Endothelial cell of umbilical vein (primary cell): Measurements from ENCODE around the gene PEAR1. TPM values are rescaled to one million over a fixed set of nuclear protein-coding genes. Genes with fewer than 3 reads are reported as not detected.

Experiments used
- BruUV-seq: library from RNA; stranded (reverse); fragments of 400-500 nt; replicated peaks from 2 replicates; lab custom pipeline; 2021; lab: Mats Ljungman, UMichigan
- CTCF ChIA-PET: fragments of 300-600, 350-600 bp; sonication (Branson Sonifier 250); formaldehyde crosslinking; loops from one replicate; lab custom pipeline; 2021; ENCODE audit warnings: antibody characterized with exemption, inconsistent platforms; lab: Charles Lee
- POLR2A ChIA-PET: fragments of 300-600, 350-600 bp; sonication (Branson Sonifier 250); formaldehyde crosslinking; loops from one replicate; lab custom pipeline; 2021; ENCODE audit warnings: antibody characterized with exemption, inconsistent platforms; lab: Charles Lee
- DNase-seq: peaks from one replicate; pipeline ENCODE4 v3.0.0-alpha.2; 2011; ENCODE audit warnings: low read depth, low spot score
- FAIRE-seq: peaks from 2 replicates; lab custom pipeline; 2011; peaks lifted over from hg19 to GRCh38; lab: Jason Lieb, UNC
- H2AFZ ChIP-seq: 2 replicates; pipeline ENCODE4 v1.6.0; 2012; ENCODE audit warnings: low read depth, low read length, control low read depth, inconsistent platforms
- H3K27ac ChIP-seq: 2 replicates; pipeline ENCODE4 v1.5.1; 2011; ENCODE audit warnings: low read depth, mild to moderate bottlenecking, control low read depth, low read length, moderate library complexity; ENCODE audit not compliant: insufficient read depth
- H3K27me3 ChIP-seq, 2 experiments: 2 replicates each; pipeline versions ENCODE4 v1.6.0 to v1.6.1; 2011; ENCODE audit warnings: low read length in 2 of 2, mixed read lengths in 1 of 2; ENCODE audit not compliant: control insufficient read depth in 2 of 2, insufficient read depth in 2 of 2
- H3K36me3 ChIP-seq, 2 experiments: 2 replicates in 1 of 2; 3 replicates in 1 of 2; pipeline ENCODE4 v1.5.1; 2011; ENCODE audit warnings: low read length in 2 of 2, mild to moderate bottlenecking in 1 of 2, moderate library complexity in 1 of 2; ENCODE audit not compliant: control insufficient read depth in 2 of 2, insufficient read depth in 2 of 2; ENCODE audit errors: extremely low read depth in 1 of 2
- H3K4me1 ChIP-seq: 3 replicates; pipeline ENCODE4 v1.5.1; 2011; ENCODE audit warnings: mild to moderate bottlenecking, low read length; ENCODE audit not compliant: control insufficient read depth, insufficient read depth; ENCODE audit errors: extremely low read depth
- H3K4me2 ChIP-seq: 2 replicates; pipeline ENCODE4 v1.6.1; 2011; ENCODE audit warnings: low read length, control low read depth, mixed read lengths; ENCODE audit not compliant: insufficient read depth
- H3K4me3 ChIP-seq, 3 experiments: fragments of 200-600 bp in 1 of 3; sonication (generic), shearing (Covaris generic) in 1 of 3; replicated peaks in 1 of 3; 2 replicates each; pipeline ENCODE4 v1.5.1; 2011 to 2016; ENCODE audit warnings: control low read depth in 3 of 3, low read length in 3 of 3, mild to moderate bottlenecking in 2 of 3, inconsistent platforms in 1 of 3, low read depth in 1 of 3, moderate library complexity in 1 of 3; ENCODE audit not compliant: insufficient read depth in 1 of 3
- H3K79me2 ChIP-seq: 2 replicates; pipeline ENCODE4 v1.6.0; 2012; ENCODE audit warnings: low read length, inconsistent platforms; ENCODE audit not compliant: control insufficient read depth, insufficient read depth
- H3K9ac ChIP-seq: replicated peaks from 2 replicates; pipeline ENCODE3; 2011; ENCODE audit warnings: low read length, control low read depth; ENCODE audit not compliant: insufficient read depth; ENCODE audit errors: extremely low read depth
- H3K9me1 ChIP-seq: replicated peaks from 3 replicates; pipeline ENCODE4 v1.6.0; 2011; ENCODE audit warnings: mild to moderate bottlenecking, low read length; ENCODE audit not compliant: control insufficient read depth, insufficient read depth; ENCODE audit errors: extremely low read depth
- H3K9me3 ChIP-seq: replicated peaks from 2 replicates; pipeline ENCODE4 v1.5.1; 2012; ENCODE audit warnings: low read length, inconsistent platforms; ENCODE audit not compliant: control insufficient read depth, insufficient read depth
- H4K20me1 ChIP-seq: replicated peaks from 2 replicates; pipeline ENCODE3; 2011; ENCODE audit warnings: mild to moderate bottlenecking, low read length; ENCODE audit not compliant: control insufficient read depth, insufficient read depth; ENCODE audit errors: extremely low read depth
- EZH2 ChIP-seq: IDR thresholded peaks from 2 replicates; pipeline ENCODE4 v1.6.1; 2012; ENCODE audit warnings: borderline replicate concordance, low read depth, mild to moderate bottlenecking, moderate library complexity, low read length, inconsistent platforms; ENCODE audit not compliant: severe bottlenecking
- FOS ChIP-seq: IDR thresholded peaks from 2 replicates; pipeline ENCODE4 v1.6.1; 2011; ENCODE audit warnings: mild to moderate bottlenecking, low read length, moderate library complexity, borderline replicate concordance; ENCODE audit not compliant: insufficient read depth
- GATA2 ChIP-seq: IDR thresholded peaks from 2 replicates; pipeline ENCODE4 v1.7.0; 2011; ENCODE audit warnings: low read depth, mild to moderate bottlenecking, moderate library complexity, mixed read lengths, low read length; ENCODE audit not compliant: insufficient read length, insufficient read depth
- JUN ChIP-seq: IDR thresholded peaks from 2 replicates; pipeline ENCODE4 v1.6.1; 2011; ENCODE audit warnings: borderline replicate concordance, low read depth; ENCODE audit not compliant: insufficient read length, insufficient read depth
- MAX ChIP-seq: IDR thresholded peaks from 2 replicates; pipeline ENCODE4 v1.6.1; 2011; ENCODE audit not compliant: insufficient read depth, insufficient read length
- MYC ChIP-seq: IDR thresholded peaks from one replicate; pipeline ENCODE4 v1.6.1; 2011; ENCODE audit warnings: mild to moderate bottlenecking, low read depth, low read length
- POLR2A ChIP-seq: IDR thresholded peaks from 2 replicates; pipeline ENCODE4 v1.6.1; 2012; ENCODE audit warnings: low read depth, mild to moderate bottlenecking, control low read depth, low read length
- POLR2AphosphoS5 ChIP-seq: IDR thresholded peaks from 2 replicates; pipeline ENCODE4 v1.6.1; 2012; ENCODE audit warnings: low read depth, mild to moderate bottlenecking, control low read depth, low read length, moderate library complexity; ENCODE audit not compliant: insufficient read depth
- dilution Hi-C: fragments of 300-500 bp; cut with MboI; formaldehyde crosslinking; loops from one replicate; pipeline ENCODE4 v1.15.0; 2019; ENCODE audit warnings: low sequenced_read_pairs; ENCODE audit not compliant: extremely low pct_ligation_motif_present
- intact Hi-C: fragments of 100-400 bp; cut with micrococcal nuclease; formaldehyde crosslinking; loops from one replicate; pipeline ENCODE4 v1.10.0; 2022
- polyA plus RNA-seq, 4 experiments: library from polyadenylated mRNA; depleted of rRNA in 3 of 4; stranded (reverse) in 3 of 4; unstranded in 1 of 4; fragments of >200 nt; gene quantifications; 2 replicates each; pipeline versions ENCODE4 v1.2.1 to v1.2.3, GENCODE V29; 2011 to 2012; ENCODE audit warnings: missing spikeins in 1 of 4
- total RNA-seq: library from RNA; stranded (reverse); gene quantifications from 2 replicates; pipeline ENCODE4 v1.2.3, GENCODE V29; 2021
- TF ChIP-seq, protein P1 (sequence below), 2 donors: IDR thresholded peaks; 1 replicate in 1 of 2; 2 replicates in 1 of 2; pipeline ENCODE4 v1.5.1; 2011; ENCODE audit warnings: low read length in 2 of 2, mild to moderate bottlenecking in 2 of 2, moderate library complexity in 2 of 2, control low read depth in 1 of 2, inconsistent platforms in 1 of 2, low read depth in 1 of 2; ENCODE audit not compliant: insufficient read depth in 1 of 2; ENCODE audit errors: extremely low read depth in 1 of 2

PEAR1 gene
- total and polyA plus RNA-seq, 2 donors (not counting 3 experiments of a cell fraction or from before 2014, with no cell fraction given) = 90.7 to 106 TPM

GRCh38 chr1:156879876-156880275, 13.6 kb upstream of the PEAR1 start:
- CTCF ChIA-PET = interaction anchor here (0.8 to 1.9 kb wide), 4 partner anchors 10 to 154 kb away, joined by 3 to 7 read pairs (median 4); partner anchors contain the start of gene NTRK1
- Histone ChIP-seq H3K27me3 (peaks cover 15% of the 10 kb centered on the region in 2 experiments), H3K36me3 (no peaks in the 10 kb centered on the region), H4K20me1 (no peaks in the 10 kb centered on the region), H3K4me2 (no peak overlapping the region), H3K4me1 (peaks cover 14% of the 10 kb centered on the region), H3K9me1 (no peaks in the 10 kb centered on the region), H3K4me3 (no peak overlapping the region), H3K27ac (no peak overlapping the region), H3K9ac (no peak overlapping the region), H3K79me2 (no peaks in the 10 kb centered on the region), H3K9me3 (no peaks in the 10 kb centered on the region), H2AFZ (no peak overlapping the region)
- TF ChIP-seq JUN = no peak
- no peak for TF ChIP-seq MAX
- no peak for TF ChIP-seq GATA2
- TF ChIP-seq MYC = no peak
- TF ChIP-seq POLR2A = no peak
- TF ChIP-seq FOS = no peak
- TF ChIP-seq POLR2AphosphoS5 = no peak
- DNase-seq (no peak), FAIRE-seq (no peak)
- intact Hi-C loops (no loop called here), dilution Hi-C loops (no loop called here)
- POLR2A ChIA-PET = no interaction called here
- no TSS peak for BruUV-seq

DNA sequence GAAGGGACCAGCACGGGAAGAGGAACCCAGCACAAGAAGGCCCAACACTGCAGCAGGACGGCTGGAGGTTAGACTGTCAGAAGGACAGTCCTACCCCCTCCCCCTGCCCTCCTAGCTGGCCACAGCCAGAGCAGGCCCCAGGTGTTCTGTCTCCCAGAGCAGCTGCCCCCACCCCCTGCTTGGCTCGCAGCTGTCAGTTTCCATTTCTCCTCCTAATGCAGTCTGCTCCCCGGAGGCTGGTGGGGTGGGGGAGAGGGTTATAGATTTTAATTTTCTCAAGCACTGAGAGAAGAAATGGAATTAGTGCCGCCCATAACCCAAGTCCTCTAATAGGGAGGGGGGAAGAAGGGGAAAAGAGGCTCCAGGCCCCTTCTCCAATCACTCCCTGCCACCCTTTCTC, 13.0 kb upstream of the PEAR1 start:
- no peaks in the 10 kb centered on the region for H3K9me3 ChIP-seq
- H3K79me2 ChIP-seq = no peaks in the 10 kb centered on the region
- intact Hi-C loops (no loop called here), dilution Hi-C loops (no loop called here)
- H3K4me2 ChIP-seq = no peak overlapping the region
- no peaks in the 10 kb centered on the region for H4K20me1 ChIP-seq
- H3K9me1 ChIP-seq = no peaks in the 10 kb centered on the region
- H3K27me3 ChIP-seq = peaks cover 17% of the 10 kb centered on the region in 2 experiments
- no peak overlapping the region for H2AFZ ChIP-seq
- peaks cover 11% of the 10 kb centered on the region for H3K4me1 ChIP-seq
- FAIRE-seq (no peak), DNase-seq (no peak)
- no peak overlapping the region for H3K27ac ChIP-seq
- BruUV-seq = no TSS peak
- no peak overlapping the region for H3K9ac ChIP-seq
- H3K36me3 ChIP-seq = no peaks in the 10 kb centered on the region
- TF ChIP-seq, protein P1, sequence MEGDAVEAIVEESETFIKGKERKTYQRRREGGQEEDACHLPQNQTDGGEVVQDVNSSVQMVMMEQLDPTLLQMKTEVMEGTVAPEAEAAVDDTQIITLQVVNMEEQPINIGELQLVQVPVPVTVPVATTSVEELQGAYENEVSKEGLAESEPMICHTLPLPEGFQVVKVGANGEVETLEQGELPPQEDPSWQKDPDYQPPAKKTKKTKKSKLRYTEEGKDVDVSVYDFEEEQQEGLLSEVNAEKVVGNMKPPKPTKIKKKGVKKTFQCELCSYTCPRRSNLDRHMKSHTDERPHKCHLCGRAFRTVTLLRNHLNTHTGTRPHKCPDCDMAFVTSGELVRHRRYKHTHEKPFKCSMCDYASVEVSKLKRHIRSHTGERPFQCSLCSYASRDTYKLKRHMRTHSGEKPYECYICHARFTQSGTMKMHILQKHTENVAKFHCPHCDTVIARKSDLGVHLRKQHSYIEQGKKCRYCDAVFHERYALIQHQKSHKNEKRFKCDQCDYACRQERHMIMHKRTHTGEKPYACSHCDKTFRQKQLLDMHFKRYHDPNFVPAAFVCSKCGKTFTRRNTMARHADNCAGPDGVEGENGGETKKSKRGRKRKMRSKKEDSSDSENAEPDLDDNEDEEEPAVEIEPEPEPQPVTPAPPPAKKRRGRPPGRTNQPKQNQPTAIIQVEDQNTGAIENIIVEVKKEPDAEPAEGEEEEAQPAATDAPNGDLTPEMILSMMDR (IDR thresholded peaks at IDR 0.05; ENCODE audit: extremely low read depth in 1 of 2, insufficient read depth in 1 of 2, low read depth in 1 of 2, low read length in 2 of 2) = no peak
- no peak for TF ChIP-seq MYC
- TF ChIP-seq JUN = no peak
- TF ChIP-seq EZH2 = no peak
- TF ChIP-seq GATA2 = no peak
- ChIA-PET POLR2A (no interaction called here), CTCF (interaction anchor here (1.0 to 1.9 kb wide), 7 partner anchors 10 to 191 kb away, joined by 3 to 7 read pairs (median 6); partner anchors contain the start of gene NTRK1)
- H3K4me3 ChIP-seq = no peak overlapping the region
